Epidermal melanocyte (primary cell): ENCODE results near the gene YPEL3.
A peak's percentile ranks its signal among the peaks of the same experiment; 100 is the strongest.
"Not testable (repeated sequence)": the region's sequence is repeated elsewhere in the genome, so short reads cannot be mapped to it uniquely, and the experiment has no call there.

Experiments
- DNase-seq: peaks from one replicate; pipeline ENCODE4 v3.0.0; 2011; ENCODE audit warnings: low spot score; ENCODE audit not compliant: insufficient read length

The YPEL3 gene

DNA sequence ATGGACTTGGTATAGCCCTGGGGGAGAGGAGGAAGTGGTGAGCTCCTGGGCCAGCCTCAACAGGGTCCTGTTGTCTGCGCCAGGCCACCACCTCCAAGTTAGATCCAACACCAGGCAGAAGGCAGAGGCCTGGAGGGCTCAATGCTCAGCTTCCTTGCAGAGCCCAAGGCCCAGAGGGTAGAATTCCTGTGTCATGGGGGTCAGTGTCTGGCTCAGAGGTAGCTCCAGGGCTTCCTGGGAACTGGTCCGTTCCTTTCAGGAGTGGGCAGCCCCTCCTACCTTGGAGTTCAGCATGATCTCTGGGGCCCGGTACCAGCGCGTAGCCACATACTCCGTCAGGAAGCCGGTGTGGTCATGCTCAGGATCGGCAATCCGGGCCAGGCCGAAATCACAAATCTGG is 21.8 kb upstream of the YPEL3 start:
- DNase-seq: no peak

- DNase-seq: no peak
Measured at GRCh38 chr16:30116291-30117207, 20.5 kb upstream of the YPEL3 start.

DNA sequence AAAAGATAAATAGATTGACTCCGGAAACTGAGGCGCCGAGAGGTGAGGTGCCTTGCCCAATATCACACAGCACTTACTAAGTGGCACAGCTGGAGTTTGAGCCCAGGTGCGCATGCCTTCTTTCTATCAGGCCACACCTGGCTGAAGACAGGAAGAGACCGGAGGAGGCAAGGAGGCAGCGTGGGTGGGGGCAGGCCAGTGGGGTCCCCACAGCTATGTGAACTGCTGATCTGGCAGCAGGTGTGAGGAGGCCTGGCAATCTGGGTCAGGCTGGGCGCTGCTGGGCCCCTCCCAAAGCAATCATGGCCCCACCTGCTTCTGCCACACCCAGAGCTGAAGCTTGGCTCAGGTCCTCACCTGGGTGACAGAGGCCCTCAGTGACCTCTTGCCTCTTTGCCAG is 19.2 kb upstream of the YPEL3 start:
- DNase-seq: no peak

- not testable (repeated sequence) for DNase-seq
Measured at GRCh38 chr16:30114833-30115232, 18.8 kb upstream of the YPEL3 start.

DNA sequence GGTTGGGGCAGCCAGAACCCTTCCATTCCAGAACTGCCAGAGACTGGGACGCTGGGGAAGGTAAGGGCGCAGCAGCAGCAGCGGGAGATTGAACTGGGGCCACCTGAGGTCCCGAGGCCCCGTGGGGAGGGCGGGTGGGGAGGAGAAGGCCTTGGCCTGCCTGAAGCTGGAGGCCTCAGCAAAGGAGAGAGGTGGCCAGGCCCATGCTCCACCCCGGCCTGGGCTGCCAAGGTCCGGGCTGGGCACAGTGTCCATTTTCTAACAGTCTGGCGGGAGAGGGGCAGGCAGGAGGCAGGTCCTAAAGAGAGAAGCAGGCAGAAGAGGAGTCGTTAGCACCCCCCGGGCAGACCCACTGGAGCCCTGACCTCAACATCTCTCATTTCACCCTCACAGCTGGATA is 18.4 kb upstream of the YPEL3 start:
- no peak for DNase-seq

DNA sequence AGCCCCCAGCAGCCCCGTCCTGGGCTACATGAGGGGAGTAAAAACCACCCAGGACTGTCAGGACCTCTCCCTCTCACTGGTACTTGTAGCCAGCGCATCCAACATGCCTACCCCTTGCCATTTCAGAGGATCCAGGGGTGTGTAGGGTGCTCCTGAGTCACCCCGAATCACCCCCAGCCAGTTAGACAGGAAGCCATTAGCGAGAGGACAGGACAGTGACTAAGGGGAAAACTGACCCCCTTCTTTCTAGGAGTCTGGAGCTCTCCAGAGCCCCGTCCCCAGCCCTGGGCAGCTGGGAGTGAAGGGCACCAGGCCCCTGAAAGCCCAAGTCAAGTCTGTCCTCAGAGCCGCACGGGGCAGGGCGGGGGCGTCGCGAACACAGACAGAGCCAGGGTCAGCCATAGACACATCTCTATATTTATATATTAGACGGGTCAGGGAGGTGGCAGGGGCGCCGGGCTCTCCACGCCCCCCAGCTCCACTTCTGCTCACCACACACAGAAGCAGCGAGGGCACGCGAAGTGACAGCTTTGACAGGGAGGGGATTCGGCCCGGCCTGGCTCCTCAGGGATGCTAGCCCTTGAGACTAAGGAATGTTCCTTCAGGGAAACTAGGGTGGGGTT is 17.8 kb upstream of the YPEL3 start:
- DNase-seq: no peak

DNA sequence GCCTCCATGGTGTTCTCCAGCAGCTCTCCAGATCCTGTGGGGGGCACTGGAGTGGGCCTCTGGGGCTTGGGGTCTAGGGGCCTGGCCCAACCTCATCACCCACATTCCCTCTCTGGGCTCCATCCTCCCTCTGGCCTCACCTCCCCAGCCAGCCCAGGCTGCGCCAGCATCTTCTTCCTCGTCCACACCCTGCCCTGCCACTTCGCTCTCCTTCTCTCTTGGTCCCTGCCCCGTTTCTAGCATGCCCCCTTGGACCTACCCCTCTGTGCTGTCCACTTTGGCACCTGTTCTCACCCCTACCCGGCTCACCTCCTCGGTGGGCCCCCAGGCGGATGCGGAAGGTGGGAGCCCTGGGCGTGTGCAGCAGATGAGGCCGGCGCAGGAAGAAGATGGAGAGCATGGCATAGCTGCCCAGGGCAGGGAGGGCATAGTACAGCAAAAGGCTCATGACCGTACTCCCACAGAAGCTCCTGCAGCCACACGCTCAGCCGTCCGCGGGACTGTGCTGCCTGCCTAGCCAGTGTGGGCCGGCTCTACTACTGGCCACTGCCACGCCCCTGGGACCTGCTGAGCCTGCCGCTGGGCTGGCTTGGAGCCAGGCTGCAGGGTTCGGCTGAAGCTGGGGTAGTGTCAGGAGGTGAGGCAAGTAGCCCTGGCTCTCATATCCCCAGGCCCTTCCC is 17.2 kb upstream of the YPEL3 start, which contains the start of gene GDPD3:
TSS of gene GDPD3 (minus strand) at position 507 of the 680 bp plus-strand sequence. CDS start at position 448, 59 bp downstream.
- no peak for DNase-seq

GRCh38 chr16:30112197-30113030 is 16.4 kb upstream of the YPEL3 start:
- DNase-seq: no peak

GRCh38 chr16:30110661-30111060 is 14.6 kb upstream of the YPEL3 start:
- DNase-seq: no peak

- DNase-seq: no peak
Measured at GRCh38 chr16:30108059-30108850, 12.2 kb upstream of the YPEL3 start.

GRCh38 chr16:30104492-30104891 is 8.5 kb upstream of the YPEL3 start:
- DNase-seq: no peak

GRCh38 chr16:30104090-30104489 is 8.1 kb upstream of the YPEL3 start:
- DNase-seq: no peak

- DNase-seq: no peak
Measured at GRCh38 chr16:30096862-30097563, 1.0 kb upstream of the YPEL3 start.

DNA sequence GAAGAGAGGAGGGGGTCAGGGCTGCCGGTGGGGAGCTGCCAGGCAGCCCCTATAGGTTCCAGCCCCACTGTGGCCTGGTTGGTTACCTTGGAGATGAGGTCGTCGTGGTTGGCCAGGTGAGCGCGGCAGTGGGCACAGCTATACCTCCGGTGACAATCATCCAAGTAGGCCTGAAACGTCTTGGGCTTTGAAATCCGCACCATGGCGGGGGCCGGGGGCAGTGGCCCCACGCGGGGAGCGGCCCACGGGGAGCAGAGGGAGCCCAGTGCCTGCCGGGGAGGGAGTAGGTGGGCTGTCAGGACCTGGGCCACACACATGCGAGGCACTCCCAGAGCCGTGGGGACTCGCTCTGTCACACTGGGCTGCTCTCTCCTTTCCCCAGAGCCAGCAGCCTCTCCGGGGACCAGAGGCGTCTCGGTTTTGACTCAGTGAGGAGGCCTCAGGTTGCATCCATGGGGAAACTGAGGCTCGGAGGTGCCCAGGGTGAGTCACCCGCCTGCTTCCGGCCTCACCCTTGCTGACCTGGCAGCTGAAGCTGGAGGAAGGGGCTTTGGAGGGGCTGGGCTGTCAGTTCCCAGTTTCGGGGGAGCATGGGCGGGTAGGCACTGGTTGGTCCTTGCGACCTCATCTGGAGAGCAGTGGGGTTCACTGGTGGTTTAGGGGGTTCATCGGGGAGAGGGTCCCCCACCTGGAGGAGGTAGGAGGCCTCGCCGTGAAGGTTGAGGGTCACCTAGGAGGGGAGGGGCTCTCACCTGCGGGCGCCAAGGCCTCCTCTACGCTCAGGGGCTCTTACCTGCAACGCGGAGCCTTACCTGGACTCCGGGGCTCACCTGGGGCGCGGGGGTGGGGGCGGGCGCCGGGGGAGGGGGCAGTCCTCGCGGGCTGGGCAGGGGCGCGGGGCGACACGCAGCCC is 591 bp downstream of the YPEL3 start:
- no peak for DNase-seq

DNA sequence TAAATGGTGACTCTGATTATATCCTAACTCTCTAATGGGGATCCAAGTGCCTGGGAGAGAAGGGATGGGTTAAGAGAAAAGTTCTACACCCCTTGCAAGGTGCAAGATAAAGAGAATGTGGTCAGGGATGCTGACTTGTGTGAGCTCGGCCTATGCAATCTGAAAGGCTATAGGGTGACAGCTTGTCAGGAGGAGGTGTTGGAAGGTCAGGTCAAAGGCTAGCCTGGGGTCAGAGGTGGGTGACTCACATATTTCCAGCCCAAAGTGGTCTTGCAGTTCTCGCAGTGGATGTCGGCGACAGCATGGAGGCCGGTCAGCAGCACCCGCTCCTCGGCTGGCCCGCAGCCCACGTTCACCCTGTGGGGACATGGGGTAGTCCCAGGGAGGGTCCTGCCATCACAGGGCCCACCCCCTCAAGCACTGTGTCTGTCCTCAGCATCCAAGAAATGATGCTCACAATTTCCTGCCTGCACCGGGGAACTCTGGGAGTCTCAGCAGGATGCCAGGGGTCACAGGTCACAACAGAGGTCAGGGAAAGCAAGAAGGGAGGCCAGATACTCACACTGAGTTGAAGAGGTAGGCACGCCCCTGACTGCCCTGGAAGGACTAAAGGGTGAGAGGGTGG is 1.4 kb downstream of the YPEL3 start:
- DNase-seq: no peak

- DNase-seq: peak; percentile 92
Measured at GRCh38 chr16:30092373-30093010, 3.5 kb downstream of the YPEL3 start.

DNA sequence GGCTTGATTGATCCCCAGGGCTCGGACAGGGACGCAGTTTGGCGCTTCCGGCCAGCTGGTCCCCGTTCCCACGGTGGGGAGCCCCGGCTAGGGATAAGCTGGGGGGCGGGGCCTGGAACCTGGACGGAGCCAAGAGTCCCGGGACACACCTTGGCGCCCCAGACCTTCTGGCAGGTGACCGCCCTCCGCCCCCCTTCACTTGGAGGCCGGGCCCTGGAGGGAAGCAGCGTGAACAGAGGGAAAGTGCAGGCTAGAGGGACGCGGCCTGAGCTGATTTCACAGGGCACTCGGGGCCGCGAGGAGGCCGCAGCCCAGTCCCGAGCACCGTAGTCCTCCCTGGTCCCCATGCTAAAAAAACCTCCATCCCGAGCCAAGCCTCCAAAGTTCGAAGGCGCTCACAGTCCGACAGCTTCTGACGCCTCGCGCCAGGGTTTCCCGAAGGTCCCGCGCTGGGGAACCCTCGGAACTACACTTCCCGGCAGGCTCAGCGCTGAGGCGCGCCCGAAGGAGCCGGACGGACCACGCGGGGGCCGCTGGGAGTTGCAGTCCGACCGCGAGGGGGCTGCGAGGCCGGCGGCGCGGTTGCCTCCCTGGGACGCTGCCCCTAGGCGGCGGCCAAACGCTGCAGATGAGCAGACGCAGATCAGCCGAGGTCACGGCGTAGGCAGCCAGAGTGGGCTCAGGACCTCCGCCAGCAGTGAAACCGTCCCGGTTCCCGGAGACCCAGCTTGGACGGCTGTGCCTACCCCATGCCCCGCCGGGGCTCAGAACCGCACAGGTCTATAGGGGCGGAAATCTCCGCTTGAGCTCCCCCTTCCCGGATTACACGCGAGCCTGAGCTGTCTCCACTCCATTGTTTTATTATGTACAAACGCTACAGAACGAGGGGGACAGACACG is 4.3 kb downstream of the YPEL3 start, which contains the start of gene TBX6:
TSS of gene TBX6 (minus strand) at position 451 of the 899 bp plus-strand sequence. CDS start 731 bp downstream, outside the sequence.
- peak; percentile 94 for DNase-seq
